Measurements from ENCODE around the gene CDH7. TPM values are rescaled to one million over a fixed set of nuclear protein-coding genes. Genes with fewer than 3 reads are reported as not detected.

CDH7 gene
- total RNA-seq, 2 donors from 2014 or later: 0.05 to 0.15 TPM

DNA sequence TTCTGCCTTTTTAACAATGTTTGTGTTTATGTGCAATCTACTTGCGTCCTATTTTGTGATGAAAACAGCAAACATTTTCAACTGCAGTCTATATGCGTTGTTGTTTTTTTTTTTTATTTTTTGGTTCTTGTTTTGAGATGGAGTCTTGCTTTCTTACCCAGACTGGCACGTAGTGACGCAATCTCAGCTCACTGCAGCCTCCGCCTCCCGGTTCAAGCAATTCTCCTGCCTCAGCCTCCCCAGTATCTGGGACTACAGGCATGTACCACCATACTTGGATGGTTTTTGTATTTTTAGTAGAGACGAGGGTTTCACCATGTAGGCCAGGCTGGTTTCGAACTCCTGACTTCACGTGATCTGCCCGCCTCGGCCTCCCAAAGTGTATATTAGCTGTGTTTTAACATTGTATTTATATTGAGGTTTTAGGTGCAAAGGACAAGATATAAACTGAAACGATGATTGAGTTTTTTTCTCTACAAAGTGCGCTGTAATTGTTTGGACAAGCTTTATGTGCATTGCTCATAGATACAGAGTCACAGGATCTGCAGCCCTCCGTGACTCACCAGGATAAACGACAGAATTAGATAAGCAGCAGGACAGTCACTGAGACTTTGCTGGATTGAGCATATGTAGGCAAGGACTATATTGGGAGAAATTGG is 17.4 kb downstream of the CDH7 start:
- intact Hi-C loops (cut with DNase I): no loop called here
- no peak overlapping the region for H3K27ac ChIP-seq
- H3K27me3 ChIP-seq: no peaks in the 10 kb centered on the region
- H3K9me3 ChIP-seq: no peaks in the 10 kb centered on the region
- TF ChIP-seq, protein P1, sequence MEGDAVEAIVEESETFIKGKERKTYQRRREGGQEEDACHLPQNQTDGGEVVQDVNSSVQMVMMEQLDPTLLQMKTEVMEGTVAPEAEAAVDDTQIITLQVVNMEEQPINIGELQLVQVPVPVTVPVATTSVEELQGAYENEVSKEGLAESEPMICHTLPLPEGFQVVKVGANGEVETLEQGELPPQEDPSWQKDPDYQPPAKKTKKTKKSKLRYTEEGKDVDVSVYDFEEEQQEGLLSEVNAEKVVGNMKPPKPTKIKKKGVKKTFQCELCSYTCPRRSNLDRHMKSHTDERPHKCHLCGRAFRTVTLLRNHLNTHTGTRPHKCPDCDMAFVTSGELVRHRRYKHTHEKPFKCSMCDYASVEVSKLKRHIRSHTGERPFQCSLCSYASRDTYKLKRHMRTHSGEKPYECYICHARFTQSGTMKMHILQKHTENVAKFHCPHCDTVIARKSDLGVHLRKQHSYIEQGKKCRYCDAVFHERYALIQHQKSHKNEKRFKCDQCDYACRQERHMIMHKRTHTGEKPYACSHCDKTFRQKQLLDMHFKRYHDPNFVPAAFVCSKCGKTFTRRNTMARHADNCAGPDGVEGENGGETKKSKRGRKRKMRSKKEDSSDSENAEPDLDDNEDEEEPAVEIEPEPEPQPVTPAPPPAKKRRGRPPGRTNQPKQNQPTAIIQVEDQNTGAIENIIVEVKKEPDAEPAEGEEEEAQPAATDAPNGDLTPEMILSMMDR (IDR thresholded peaks at IDR 0.05): no peak
- no peak for DNase-seq
- H3K4me1 ChIP-seq: no peaks in the 10 kb centered on the region
- no peak overlapping the region for H3K9ac ChIP-seq (ENCODE audit: low read depth in 2 of 2, low read length in 2 of 2)
- H3K36me3 ChIP-seq: no peaks in the 10 kb centered on the region
- H3K4me3 ChIP-seq: no peak overlapping the region

DNA sequence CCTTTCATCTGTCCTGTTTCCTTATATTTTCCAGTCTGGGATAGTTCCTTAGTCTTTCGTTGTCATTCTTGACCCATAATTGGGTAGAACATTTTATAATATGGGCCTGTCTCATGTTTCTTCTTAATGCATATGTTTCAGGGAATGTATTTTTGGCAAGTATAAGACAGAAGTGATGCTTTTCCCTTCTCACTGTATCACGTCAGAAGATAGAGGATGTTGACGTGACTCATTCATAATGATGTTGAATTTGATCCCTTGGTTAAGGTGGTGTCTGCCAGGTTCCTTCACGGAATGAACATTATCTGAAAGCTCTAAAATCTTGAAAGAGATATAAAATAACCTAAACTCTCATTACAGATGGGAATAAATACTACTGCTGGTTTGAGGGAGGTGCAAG is 18.8 kb downstream of the CDH7 start:
- Histone ChIP-seq H3K9me3 (no peaks in the 10 kb centered on the region), H3K27me3 (no peaks in the 10 kb centered on the region), H3K27ac (no peak overlapping the region), H3K4me1 (no peaks in the 10 kb centered on the region), H3K4me3 (no peak overlapping the region), H3K36me3 (no peaks in the 10 kb centered on the region), H3K9ac (ENCODE audit: low read depth in 2 of 2, low read length in 2 of 2) (no peak overlapping the region)
- DNase-seq: no peak
- TF ChIP-seq, protein P1 (IDR thresholded peaks at IDR 0.05): no peak
- intact Hi-C loops (cut with DNase I): no loop called here

DNA sequence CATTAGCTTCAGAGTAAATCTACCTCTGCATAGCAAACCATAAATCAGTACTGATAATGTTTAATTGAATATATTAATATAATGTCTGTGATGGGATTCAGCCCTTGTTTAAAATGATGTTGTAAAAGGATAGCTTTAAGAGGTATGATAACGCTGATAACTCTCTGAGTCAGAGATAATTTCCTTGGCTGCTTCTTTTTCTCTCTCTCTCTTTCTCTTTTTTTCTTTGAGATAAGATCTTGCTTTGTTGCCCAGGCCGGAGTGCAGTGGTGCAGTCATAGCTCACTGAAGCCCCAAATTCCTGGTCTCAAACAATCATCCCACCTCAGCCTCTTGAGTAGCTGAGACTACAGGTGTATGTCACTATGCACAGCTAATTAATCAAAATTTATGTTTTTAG is 35.7 kb downstream of the CDH7 start:
- Histone ChIP-seq H3K36me3 (no peaks in the 10 kb centered on the region), H3K9ac (ENCODE audit: low read depth in 2 of 2, low read length in 2 of 2) (no peak overlapping the region), H3K4me1 (no peaks in the 10 kb centered on the region), H3K27me3 (no peaks in the 10 kb centered on the region), H3K9me3 (no peaks in the 10 kb centered on the region), H3K4me3 (no peak overlapping the region), H3K27ac (no peak overlapping the region)
- intact Hi-C loops (cut with DNase I): no loop called here
- no peak for DNase-seq
- TF ChIP-seq, protein P1 (IDR thresholded peaks at IDR 0.05): no peak

DNA sequence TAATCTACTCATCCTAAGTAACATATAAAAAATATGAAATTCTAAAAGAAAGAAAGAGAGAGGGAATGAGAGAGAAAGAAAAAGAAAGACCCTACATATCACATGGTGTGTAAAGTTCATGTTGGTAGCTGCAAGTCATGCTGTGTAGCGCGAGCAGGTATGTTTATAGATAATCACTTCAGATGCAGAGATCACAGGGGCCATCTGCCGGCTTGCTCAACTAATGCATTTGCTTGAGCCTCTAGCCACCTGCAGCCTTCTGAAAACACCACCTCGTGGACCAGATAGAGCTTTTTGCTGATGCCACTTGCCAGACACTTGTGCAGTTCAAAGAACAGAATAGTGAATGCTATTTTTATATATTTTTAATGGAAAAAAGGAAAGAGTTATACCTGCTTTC is 37.6 kb downstream of the CDH7 start:
- H3K36me3 ChIP-seq: no peaks in the 10 kb centered on the region
- H3K9ac ChIP-seq (ENCODE audit: low read depth in 2 of 2, low read length in 2 of 2): no peak overlapping the region
- TF ChIP-seq, protein P1 (IDR thresholded peaks at IDR 0.05): no peak
- intact Hi-C loops (cut with DNase I): no loop called here
- no peaks in the 10 kb centered on the region for H3K27me3 ChIP-seq
- H3K4me1 ChIP-seq: no peaks in the 10 kb centered on the region
- H3K9me3 ChIP-seq: no peaks in the 10 kb centered on the region
- H3K4me3 ChIP-seq: no peak overlapping the region
- H3K27ac ChIP-seq: no peak overlapping the region
- DNase-seq: peak; percentile 21

DNA sequence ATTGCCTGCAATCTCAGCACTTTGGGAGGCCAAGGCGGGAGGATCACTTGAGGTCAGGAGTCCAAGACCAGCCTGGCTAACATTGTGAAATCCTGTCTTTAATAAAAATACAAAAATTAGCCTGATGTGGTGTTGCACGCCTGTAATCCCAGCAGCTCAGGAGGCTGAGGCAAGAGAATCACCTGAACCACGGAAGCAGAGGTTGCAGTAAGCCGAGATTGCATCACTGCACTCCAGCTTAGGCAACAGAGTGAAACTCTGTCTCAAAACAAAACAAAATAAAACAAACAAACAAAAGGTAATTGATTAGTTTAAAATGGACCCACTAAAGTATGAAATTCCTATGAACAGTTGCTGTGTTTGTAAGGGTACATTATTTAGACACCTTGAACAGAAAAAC is 39.8 kb downstream of the CDH7 start:
- TF ChIP-seq, protein P1 (IDR thresholded peaks at IDR 0.05): no peak
- Histone ChIP-seq H3K9me3 (no peaks in the 10 kb centered on the region), H3K27ac (no peak overlapping the region), H3K9ac (ENCODE audit: low read depth in 2 of 2, low read length in 2 of 2) (no peak overlapping the region), H3K36me3 (no peaks in the 10 kb centered on the region), H3K4me3 (no peak overlapping the region), H3K4me1 (no peaks in the 10 kb centered on the region), H3K27me3 (no peaks in the 10 kb centered on the region)
- intact Hi-C loops (cut with DNase I): no loop called here
- no peak for DNase-seq
